DOHH2 (cell line): ENCODE data around the gene RABEP1.

Experiments used
- H3F3A ChIP-seq: fragments of 200-600 bp; sonication (generic), shearing (Covaris generic); 2 replicates; pipeline ENCODE4 v1.6.0; 2016; ENCODE audit warnings: antibody characterized with exemption, mild to moderate bottlenecking; ENCODE audit not compliant: control insufficient read depth, insufficient read depth
- H3K27ac ChIP-seq: fragments of 200-600 bp; sonication (generic); 2 replicates; pipeline ENCODE4 v1.5.1; 2014; ENCODE audit warnings: low read depth, mild to moderate bottlenecking, low read length, moderate library complexity
- H3K27me3 ChIP-seq: fragments of 200-600 bp; sonication (generic); 2 replicates; pipeline ENCODE4 v1.6.1; 2014; ENCODE audit warnings: mild to moderate bottlenecking, low read length, mixed read lengths; ENCODE audit not compliant: control insufficient read depth
- H3K36me3 ChIP-seq: fragments of 200-600 bp; sonication (generic); 2 replicates; pipeline ENCODE4 v1.6.1; 2014; ENCODE audit warnings: mild to moderate bottlenecking, low read length, moderate library complexity, mixed read lengths; ENCODE audit not compliant: control insufficient read depth
- H3K4me1 ChIP-seq: fragments of 200-600 bp; sonication (generic); 2 replicates; pipeline ENCODE4 v1.6.1; 2014; ENCODE audit warnings: mild to moderate bottlenecking, low read length, mixed read lengths; ENCODE audit not compliant: control insufficient read depth
- H3K4me2 ChIP-seq: fragments of 200-600 bp; sonication (generic); 2 replicates; pipeline ENCODE4 v1.6.0; 2014; ENCODE audit warnings: mild to moderate bottlenecking, low read length, moderate library complexity
- H3K4me3 ChIP-seq: fragments of 200-600 bp; sonication (generic); 2 replicates; pipeline ENCODE4 v1.5.1; 2014; ENCODE audit warnings: mild to moderate bottlenecking, low read length, mixed read lengths
- H3K79me2 ChIP-seq: fragments of 200-600 bp; sonication (generic); 2 replicates; pipeline ENCODE4 v1.6.1; 2014; ENCODE audit warnings: mild to moderate bottlenecking, low read length, mixed read lengths; ENCODE audit not compliant: control insufficient read depth
- H3K9me2 ChIP-seq: fragments of 200-600 bp; sonication (generic); replicated peaks from 2 replicates; pipeline ENCODE4 v1.6.1; 2014; ENCODE audit warnings: mild to moderate bottlenecking, low read length, mixed read lengths; ENCODE audit not compliant: control insufficient read depth
- H3K9me3 ChIP-seq: fragments of 200-600 bp; sonication (generic); 2 replicates; pipeline ENCODE4 v1.6.1; 2014; ENCODE audit warnings: antibody characterized with exemption, low read length, mixed read lengths; ENCODE audit not compliant: control insufficient read depth, insufficient read depth
- H4K20me1 ChIP-seq: fragments of 200-600 bp; sonication (generic); 2 replicates; pipeline ENCODE4 v1.6.0; 2014; ENCODE audit warnings: low read depth, mild to moderate bottlenecking, antibody characterized with exemption, low read length, moderate library complexity; ENCODE audit not compliant: control insufficient read depth, insufficient read depth
- EZH2phosphoT487 ChIP-seq: fragments of 200-600 bp; sonication (generic); IDR thresholded peaks from 2 replicates; pipeline ENCODE4 v1.6.1; 2017; ENCODE audit warnings: borderline replicate concordance, mild to moderate bottlenecking, antibody characterized with exemption, low read length, moderate library complexity, mixed read lengths
- TF ChIP-seq, protein P1 (sequence below): fragments of 200-600 bp; sonication (generic); IDR thresholded peaks from one replicate; pipeline ENCODE4 v1.5.1; 2014; ENCODE audit warnings: antibody characterized with exemption, mild to moderate bottlenecking, low read depth, low read length; ENCODE audit not compliant: poor library complexity, severe bottlenecking

The RABEP1 gene

DNA sequence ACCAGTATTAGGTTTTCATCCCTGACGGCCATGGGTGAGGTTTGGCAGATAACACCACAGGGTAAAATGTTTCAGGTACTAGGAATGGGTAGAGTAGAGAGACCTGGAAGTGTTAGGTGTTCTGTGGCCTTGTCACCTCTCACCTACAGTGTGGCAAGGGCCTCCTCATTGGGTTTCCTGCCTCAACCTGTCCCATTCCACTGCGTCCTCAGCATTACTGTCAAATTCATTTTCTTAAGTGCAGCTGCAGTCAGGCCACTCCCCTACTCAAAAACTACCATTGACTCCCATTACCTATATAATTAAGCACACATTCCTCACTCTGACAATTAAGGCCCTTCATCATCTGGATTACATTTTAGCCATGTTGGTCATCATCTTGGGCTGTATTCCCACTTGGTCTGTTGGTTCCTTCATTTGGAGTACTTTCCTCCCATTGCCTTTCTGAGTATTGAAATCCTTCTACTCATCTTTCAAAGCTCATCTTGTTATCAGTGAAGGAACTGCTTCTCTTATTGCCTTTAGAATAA is 72.9 kb downstream of the RABEP1 start:
- Histone ChIP-seq H3K27ac (no peak overlapping the region), H3K9me3 (no peaks in the 10 kb centered on the region), H4K20me1 (no peaks in the 10 kb centered on the region), H3K36me3 (peaks cover 69% of the 10 kb centered on the region), H3K9me2 (no peaks in the 10 kb centered on the region), H3K27me3 (no peaks in the 10 kb centered on the region), H3F3A (no peaks in the 10 kb centered on the region), H3K79me2 (no peaks in the 10 kb centered on the region), H3K4me2 (no peak overlapping the region), H3K4me3 (no peak overlapping the region), H3K4me1 (no peaks in the 10 kb centered on the region)
- TF ChIP-seq EZH2phosphoT487: no peak
- TF ChIP-seq, protein P1, sequence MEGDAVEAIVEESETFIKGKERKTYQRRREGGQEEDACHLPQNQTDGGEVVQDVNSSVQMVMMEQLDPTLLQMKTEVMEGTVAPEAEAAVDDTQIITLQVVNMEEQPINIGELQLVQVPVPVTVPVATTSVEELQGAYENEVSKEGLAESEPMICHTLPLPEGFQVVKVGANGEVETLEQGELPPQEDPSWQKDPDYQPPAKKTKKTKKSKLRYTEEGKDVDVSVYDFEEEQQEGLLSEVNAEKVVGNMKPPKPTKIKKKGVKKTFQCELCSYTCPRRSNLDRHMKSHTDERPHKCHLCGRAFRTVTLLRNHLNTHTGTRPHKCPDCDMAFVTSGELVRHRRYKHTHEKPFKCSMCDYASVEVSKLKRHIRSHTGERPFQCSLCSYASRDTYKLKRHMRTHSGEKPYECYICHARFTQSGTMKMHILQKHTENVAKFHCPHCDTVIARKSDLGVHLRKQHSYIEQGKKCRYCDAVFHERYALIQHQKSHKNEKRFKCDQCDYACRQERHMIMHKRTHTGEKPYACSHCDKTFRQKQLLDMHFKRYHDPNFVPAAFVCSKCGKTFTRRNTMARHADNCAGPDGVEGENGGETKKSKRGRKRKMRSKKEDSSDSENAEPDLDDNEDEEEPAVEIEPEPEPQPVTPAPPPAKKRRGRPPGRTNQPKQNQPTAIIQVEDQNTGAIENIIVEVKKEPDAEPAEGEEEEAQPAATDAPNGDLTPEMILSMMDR: no peak

GRCh38 chr17:5355421-5356129 is 73.5 kb downstream of the RABEP1 start:
- no peak overlapping the region for H3K4me3 ChIP-seq
- H3K79me2 ChIP-seq: no peaks in the 10 kb centered on the region
- no peaks in the 10 kb centered on the region for H3K9me2 ChIP-seq
- H3K27me3 ChIP-seq: no peaks in the 10 kb centered on the region
- peaks cover 69% of the 10 kb centered on the region for H3K36me3 ChIP-seq
- no peaks in the 10 kb centered on the region for H3F3A ChIP-seq
- TF ChIP-seq, protein P1: no peak
- TF ChIP-seq EZH2phosphoT487: no peak
- H3K4me2 ChIP-seq: no peak overlapping the region
- H3K4me1 ChIP-seq: no peaks in the 10 kb centered on the region
- no peaks in the 10 kb centered on the region for H4K20me1 ChIP-seq
- H3K27ac ChIP-seq: no peak overlapping the region
- no peaks in the 10 kb centered on the region for H3K9me3 ChIP-seq

GRCh38 chr17:5361426-5361825 is 79.3 kb downstream of the RABEP1 start:
- no peak overlapping the region for H3K27ac ChIP-seq

More at GRCh38 chr17:5361426-5361825, 79.3 kb downstream of the RABEP1 start:
- no peaks in the 10 kb centered on the region for H4K20me1 ChIP-seq
- H3K79me2 ChIP-seq: no peaks in the 10 kb centered on the region
- H3K4me3 ChIP-seq: no peak overlapping the region
- no peaks in the 10 kb centered on the region for H3K9me2 ChIP-seq
- H3K27me3 ChIP-seq: no peaks in the 10 kb centered on the region
- H3K9me3 ChIP-seq: no peaks in the 10 kb centered on the region
- no peaks in the 10 kb centered on the region for H3F3A ChIP-seq
- peaks cover 59% of the 10 kb centered on the region for H3K36me3 ChIP-seq
- no peak overlapping the region for H3K4me2 ChIP-seq
- TF ChIP-seq EZH2phosphoT487: no peak
- TF ChIP-seq, protein P1: no peak
- H3K4me1 ChIP-seq: no peaks in the 10 kb centered on the region
